ENCODE results near the gene TRIM66. TPM values are rescaled to one million over a fixed set of nuclear protein-coding genes. Genes with fewer than 3 reads are reported as not detected.

Gene TRIM66
- total RNA-seq, 4 donors from 2014 or later: 12.1 to 34.2 (median 19.8) TPM

DNA sequence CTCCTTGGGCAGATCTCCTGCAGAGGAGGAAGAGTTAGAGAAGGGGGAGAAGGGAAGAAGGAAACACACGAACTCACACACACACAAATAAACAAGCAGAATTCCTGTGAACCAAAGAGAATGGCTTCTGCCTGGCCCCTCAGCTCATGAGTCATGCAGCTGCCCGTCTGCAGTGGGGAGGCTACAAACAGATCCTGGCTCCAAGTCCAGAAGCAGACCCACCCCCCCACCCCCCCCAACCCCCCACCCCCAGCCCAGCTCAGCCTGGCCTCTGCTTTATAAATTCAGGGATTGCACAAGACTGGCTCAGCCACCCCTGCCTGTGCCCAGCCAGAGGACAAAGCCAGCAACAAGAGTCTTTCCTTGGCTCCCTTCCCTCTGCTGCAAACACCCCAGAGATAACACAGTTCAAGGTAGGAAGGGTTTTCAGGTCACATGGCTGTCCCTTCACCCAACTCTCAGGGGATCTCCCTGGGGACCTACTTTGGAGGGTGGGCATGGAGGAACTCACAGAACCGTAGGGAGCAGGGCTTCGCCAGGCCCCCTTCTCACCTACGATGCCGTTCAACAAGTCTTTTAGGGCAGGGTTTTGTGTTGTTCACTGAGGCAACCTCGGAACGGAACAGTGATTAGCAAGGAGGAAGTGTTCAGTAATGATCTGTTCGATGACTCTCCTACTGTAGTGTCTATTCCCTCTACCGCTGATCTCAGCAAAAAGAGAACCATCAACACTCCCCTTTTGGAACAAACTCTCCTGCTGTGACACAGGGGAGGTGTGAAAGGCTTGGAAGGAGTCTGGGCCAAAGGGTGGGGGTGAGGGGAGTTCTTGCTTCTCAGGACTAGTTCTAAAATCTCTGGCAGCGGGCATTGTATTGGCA is 35.6 kb upstream of the TRIM66 start:
- Histone ChIP-seq H3K27me3 (no peaks in the 10 kb centered on the region), H3K4me3 (no peak overlapping the region), H3K4me1 (peaks cover 0 to 74% (median 4%) of the 10 kb centered on the region in 4 donors), H3K27ac (peak overlapping the region; percentile 50 to 86 (median 72)), H3K9me3 (no peaks in the 10 kb centered on the region), H3K36me3 (peaks cover 0 to 41% (median 0%) of the 10 kb centered on the region in 3 donors)
- peak in 1 of 3 donors; percentile 19 for DNase-seq
- TF ChIP-seq POLR2A (IDR thresholded peaks at IDR 0.05): no peak
- TF ChIP-seq, protein P1, sequence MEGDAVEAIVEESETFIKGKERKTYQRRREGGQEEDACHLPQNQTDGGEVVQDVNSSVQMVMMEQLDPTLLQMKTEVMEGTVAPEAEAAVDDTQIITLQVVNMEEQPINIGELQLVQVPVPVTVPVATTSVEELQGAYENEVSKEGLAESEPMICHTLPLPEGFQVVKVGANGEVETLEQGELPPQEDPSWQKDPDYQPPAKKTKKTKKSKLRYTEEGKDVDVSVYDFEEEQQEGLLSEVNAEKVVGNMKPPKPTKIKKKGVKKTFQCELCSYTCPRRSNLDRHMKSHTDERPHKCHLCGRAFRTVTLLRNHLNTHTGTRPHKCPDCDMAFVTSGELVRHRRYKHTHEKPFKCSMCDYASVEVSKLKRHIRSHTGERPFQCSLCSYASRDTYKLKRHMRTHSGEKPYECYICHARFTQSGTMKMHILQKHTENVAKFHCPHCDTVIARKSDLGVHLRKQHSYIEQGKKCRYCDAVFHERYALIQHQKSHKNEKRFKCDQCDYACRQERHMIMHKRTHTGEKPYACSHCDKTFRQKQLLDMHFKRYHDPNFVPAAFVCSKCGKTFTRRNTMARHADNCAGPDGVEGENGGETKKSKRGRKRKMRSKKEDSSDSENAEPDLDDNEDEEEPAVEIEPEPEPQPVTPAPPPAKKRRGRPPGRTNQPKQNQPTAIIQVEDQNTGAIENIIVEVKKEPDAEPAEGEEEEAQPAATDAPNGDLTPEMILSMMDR (IDR thresholded peaks at IDR 0.05): no peak

DNA sequence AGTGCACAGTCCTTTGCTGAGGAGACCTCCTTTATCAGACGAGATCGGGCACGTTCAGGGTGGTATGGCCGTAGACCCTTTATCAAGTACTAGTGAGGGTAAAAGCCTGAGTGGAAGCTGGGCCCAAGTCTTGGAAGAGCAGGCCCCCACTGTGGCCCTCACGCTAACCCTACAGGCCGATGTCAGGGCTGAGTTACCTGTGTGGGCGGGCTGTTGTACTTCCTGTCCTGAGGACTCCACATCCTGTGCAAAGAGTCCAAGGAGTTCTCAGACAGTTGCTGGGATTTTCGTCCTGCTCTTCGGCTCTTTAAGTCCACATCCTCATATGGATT is 35.0 kb upstream of the TRIM66 start:
- H3K27me3 ChIP-seq: no peaks in the 10 kb centered on the region
- peaks cover 0 to 68% (median 4%) of the 10 kb centered on the region in 4 donors for H3K4me1 ChIP-seq
- peak overlapping the region; percentile 48 to 86 (median 72) for H3K27ac ChIP-seq
- no peaks in the 10 kb centered on the region for H3K9me3 ChIP-seq
- no peak for DNase-seq
- no peak for TF ChIP-seq POLR2A (IDR thresholded peaks at IDR 0.05)
- TF ChIP-seq, protein P1 (IDR thresholded peaks at IDR 0.05): no peak
- H3K36me3 ChIP-seq: peaks cover 0 to 47% (median 0%) of the 10 kb centered on the region in 3 donors
- H3K4me3 ChIP-seq: no peak overlapping the region

DNA sequence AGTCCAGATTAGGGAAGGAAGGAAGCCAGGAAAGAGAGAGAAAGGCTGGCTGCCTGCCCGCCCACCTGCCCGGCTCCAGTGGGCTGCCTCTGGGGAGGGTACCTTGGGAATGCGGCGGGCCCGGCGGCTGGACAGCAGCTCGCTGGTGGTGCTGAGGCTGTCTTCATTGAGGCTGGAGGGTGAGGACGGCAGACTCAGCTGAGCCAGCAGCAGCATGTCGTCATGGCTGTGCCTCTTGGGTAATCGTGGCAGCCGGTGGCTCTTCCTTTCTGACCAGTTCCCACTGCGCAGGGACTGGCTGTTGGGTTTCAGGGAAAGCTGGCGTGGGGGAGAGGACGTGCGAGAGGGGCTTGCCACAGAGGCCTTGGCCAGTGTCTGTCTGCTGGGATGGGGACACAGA is 33.0 kb upstream of the TRIM66 start:
- Histone ChIP-seq H3K9me3 (no peaks in the 10 kb centered on the region), H3K4me1 (peaks cover 0 to 48% (median 4%) of the 10 kb centered on the region in 4 donors), H3K36me3 (peaks cover 0 to 59% (median 0%) of the 10 kb centered on the region in 3 donors), H3K4me3 (no peak overlapping the region), H3K27me3 (no peaks in the 10 kb centered on the region), H3K27ac (peak overlapping the region in 1 of 4 donors; percentile 49)
- DNase-seq: no peak
- no peak for TF ChIP-seq POLR2A (IDR thresholded peaks at IDR 0.05)
- TF ChIP-seq, protein P1 (IDR thresholded peaks at IDR 0.05): no peak

DNA sequence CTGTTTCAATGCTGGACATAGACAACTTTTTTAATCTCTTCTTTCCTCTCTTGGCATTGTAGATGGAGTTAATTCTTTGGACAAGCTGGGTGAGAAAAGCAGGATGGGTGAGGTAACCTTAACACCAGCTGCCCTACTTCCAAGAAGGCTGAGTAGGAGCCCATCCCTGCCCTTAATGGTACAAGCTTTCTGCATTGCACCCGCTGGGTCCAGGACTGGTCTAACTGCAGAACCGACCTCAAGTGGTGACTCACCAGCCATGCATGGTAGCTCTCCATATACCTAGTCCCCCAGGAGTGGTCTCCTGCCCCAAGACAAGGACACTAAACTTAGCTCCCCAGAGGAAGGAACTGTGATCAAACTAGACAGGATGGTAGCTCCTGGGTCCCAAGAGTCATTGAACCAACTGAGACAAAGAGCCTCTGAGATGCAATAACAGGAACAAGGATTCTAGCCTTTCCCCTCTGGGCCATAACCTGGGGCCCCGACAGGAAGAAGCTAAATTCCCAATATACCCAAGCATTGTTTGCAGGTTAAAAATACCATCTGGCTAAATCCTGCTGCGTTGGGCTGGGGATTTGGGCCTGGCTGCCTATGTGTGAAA is 32.3 kb upstream of the TRIM66 start:
- no peak for TF ChIP-seq POLR2A (IDR thresholded peaks at IDR 0.05)
- TF ChIP-seq, protein P1 (IDR thresholded peaks at IDR 0.05): no peak
- H3K4me3 ChIP-seq: no peak overlapping the region
- H3K27me3 ChIP-seq: no peaks in the 10 kb centered on the region
- DNase-seq: no peak
- H3K4me1 ChIP-seq: peaks cover 0 to 44% (median 2%) of the 10 kb centered on the region in 4 donors
- peak overlapping the region in 2 of 4 donors; percentile 12 to 25 for H3K27ac ChIP-seq
- H3K36me3 ChIP-seq: peaks cover 0 to 59% (median 0%) of the 10 kb centered on the region in 3 donors
- no peaks in the 10 kb centered on the region for H3K9me3 ChIP-seq

DNA sequence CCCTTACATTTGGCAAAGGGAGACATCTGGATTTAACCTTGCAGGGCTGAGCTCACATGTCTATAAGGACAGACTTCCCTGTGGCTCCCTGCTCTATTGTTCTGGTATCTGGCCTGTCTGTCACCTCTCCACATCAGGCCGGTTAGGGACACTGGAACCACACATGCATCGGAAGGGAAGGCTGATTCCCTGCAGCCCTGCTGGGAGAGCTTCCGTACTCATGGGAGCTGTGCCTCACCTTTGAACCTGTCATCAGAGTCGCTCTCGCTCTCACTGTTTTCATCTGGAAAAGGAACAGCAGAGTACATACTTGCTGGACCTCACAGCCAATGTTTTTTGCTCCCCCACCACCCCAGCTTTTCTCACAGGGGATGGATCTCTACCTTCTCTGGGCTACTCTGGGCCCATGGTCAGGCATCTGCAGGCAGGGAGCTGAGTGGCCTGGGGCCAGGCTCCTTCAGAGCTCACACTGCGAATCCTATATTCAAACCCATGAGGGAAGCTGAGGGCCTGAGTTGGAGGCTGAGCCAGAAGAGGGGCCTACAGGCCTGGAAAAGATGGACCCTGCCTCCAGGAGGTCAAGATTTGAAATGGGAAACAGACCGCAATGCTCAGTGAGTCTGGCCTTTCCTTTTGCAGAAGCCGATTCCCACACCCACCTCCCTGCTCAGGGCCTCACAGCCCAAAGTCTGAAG is 31.4 kb upstream of the TRIM66 start:
- peaks cover 0 to 38% (median 2%) of the 10 kb centered on the region in 4 donors for H3K4me1 ChIP-seq
- TF ChIP-seq, protein P1 (IDR thresholded peaks at IDR 0.05): no peak
- TF ChIP-seq POLR2A (IDR thresholded peaks at IDR 0.05): no peak
- no peak for DNase-seq
- H3K4me3 ChIP-seq: no peak overlapping the region
- H3K27me3 ChIP-seq: no peaks in the 10 kb centered on the region
- H3K36me3 ChIP-seq: peaks cover 0 to 59% (median 0%) of the 10 kb centered on the region in 3 donors
- H3K27ac ChIP-seq: peak overlapping the region in 1 of 4 donors; percentile 12
- H3K9me3 ChIP-seq: no peaks in the 10 kb centered on the region

Measured in Peyer's patch (tissue), 4 donors.